ENCODE data around the gene MIPOL1. TPM values are rescaled to one million over a fixed set of nuclear protein-coding genes. Genes with fewer than 3 reads are reported as not detected.
A peak's percentile ranks its signal among the peaks of the same experiment; 100 is the strongest.

The MIPOL1 gene
- total and polyA plus RNA-seq, 9 of the 15 experiments (the other 6 are each of a cell fraction or from before 2014, with no cell fraction given): 6.7 to 21.9 (median 12.4) TPM

DNA sequence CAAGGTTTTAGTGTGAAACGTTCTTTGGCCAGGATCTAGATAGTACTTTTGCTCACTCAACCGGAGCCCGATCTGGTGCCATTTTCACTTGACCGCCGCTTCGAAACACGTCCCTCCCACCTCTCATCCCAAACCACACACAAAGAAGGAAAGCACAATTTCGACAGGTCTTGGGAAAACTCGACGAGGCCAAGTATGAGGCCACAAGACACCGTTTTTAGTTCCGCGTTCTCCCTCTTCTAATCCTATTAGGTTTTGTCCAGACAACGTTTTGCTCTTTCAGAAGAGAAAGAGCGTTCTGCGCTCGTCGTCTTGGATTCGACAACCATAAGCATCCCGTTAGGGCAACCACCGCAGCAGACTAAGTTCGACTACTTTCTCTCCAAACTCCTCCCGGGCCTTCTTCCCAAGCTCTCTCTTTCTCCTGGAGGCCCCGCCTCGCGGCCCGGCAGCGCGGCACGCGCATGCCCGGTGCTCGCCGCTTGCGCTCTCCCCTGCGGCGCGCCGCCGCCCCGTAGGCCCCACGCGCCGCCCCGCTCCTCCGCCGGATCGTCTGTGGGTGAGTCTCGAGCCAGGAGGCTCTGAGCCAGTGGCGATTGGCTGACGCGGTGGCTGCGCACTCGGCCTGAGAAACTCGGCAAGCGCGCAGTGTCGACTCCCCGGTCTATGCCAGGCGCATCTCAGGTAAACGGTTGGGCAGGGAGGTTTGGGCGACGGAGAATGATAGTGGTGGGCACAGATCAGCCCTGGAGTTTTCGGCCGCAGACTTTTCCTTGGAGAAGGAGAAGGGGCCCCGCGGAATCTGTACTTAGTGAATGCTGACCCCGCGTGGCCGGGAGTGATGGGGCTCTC is at the start of gene MIPOL1 (continued):
- TF ChIP-seq, protein P1, sequence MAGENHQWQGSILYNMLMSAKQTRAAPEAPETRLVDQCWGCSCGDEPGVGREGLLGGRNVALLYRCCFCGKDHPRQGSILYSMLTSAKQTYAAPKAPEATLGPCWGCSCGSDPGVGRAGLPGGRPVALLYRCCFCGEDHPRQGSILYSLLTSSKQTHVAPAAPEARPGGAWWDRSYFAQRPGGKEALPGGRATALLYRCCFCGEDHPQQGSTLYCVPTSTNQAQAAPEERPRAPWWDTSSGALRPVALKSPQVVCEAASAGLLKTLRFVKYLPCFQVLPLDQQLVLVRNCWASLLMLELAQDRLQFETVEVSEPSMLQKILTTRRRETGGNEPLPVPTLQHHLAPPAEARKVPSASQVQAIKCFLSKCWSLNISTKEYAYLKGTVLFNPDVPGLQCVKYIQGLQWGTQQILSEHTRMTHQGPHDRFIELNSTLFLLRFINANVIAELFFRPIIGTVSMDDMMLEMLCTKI (IDR thresholded peaks at IDR 0.05; ENCODE audit: partially characterized antibody): no peak
- TF ChIP-seq, protein P2, sequence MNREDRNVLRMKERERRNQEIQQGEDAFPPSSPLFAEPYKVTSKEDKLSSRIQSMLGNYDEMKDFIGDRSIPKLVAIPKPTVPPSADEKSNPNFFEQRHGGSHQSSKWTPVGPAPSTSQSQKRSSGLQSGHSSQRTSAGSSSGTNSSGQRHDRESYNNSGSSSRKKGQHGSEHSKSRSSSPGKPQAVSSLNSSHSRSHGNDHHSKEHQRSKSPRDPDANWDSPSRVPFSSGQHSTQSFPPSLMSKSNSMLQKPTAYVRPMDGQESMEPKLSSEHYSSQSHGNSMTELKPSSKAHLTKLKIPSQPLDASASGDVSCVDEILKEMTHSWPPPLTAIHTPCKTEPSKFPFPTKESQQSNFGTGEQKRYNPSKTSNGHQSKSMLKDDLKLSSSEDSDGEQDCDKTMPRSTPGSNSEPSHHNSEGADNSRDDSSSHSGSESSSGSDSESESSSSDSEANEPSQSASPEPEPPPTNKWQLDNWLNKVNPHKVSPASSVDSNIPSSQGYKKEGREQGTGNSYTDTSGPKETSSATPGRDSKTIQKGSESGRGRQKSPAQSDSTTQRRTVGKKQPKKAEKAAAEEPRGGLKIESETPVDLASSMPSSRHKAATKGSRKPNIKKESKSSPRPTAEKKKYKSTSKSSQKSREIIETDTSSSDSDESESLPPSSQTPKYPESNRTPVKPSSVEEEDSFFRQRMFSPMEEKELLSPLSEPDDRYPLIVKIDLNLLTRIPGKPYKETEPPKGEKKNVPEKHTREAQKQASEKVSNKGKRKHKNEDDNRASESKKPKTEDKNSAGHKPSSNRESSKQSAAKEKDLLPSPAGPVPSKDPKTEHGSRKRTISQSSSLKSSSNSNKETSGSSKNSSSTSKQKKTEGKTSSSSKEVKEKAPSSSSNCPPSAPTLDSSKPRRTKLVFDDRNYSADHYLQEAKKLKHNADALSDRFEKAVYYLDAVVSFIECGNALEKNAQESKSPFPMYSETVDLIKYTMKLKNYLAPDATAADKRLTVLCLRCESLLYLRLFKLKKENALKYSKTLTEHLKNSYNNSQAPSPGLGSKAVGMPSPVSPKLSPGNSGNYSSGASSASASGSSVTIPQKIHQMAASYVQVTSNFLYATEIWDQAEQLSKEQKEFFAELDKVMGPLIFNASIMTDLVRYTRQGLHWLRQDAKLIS (CRISPR knock-in tag; IDR thresholded peaks at IDR 0.05): peak; percentile 70; the same call in 1 of the 2 replicates
- TF ChIP-seq KLF6 (CRISPR knock-in tag; IDR thresholded peaks at IDR 0.05; ENCODE audit: borderline replicate concordance) (0 out of 2 replicates have a peak, but pooled peaks have one; percentile 41), SMC3 (conservative IDR thresholded peaks at IDR 0.05; ENCODE audit: insufficient read depth, low read depth, low read length) (0 out of 2 replicates have a peak, but pooled peaks have one; percentile 24), ZBTB7A (IDR thresholded peaks at IDR 0.05; ENCODE audit: borderline replicate concordance, control insufficient read depth, low read depth, low read length) (peak; percentile 32; the same call in 1 of the 2 replicates), CCNT2 (IDR thresholded peaks at IDR 0.05; ENCODE audit: borderline replicate concordance, extremely low read depth, insufficient read length, low read depth, low read length) (peak; percentile 82), ESRRA (IDR thresholded peaks at IDR 0.05; ENCODE audit: borderline replicate concordance, low read depth) (0 out of 2 replicates have a peak, but pooled peaks have one; percentile 20), RBFOX2 (IDR thresholded peaks at IDR 0.05; ENCODE audit: low read depth, low read length) (peak; percentile 94), POLR2G (IDR thresholded peaks at IDR 0.05; ENCODE audit: low read depth, low read length) (peak; percentile 92), SAFB (IDR thresholded peaks at IDR 0.05; ENCODE audit: borderline replicate concordance, low read depth, low read length) (peak; percentile 95), ZEB2 (IDR thresholded peaks at IDR 0.05) (peak; percentile 34; the same call in 1 of the 2 replicates), RBBP5 (IDR thresholded peaks at IDR 0.05; ENCODE audit: borderline replicate concordance, insufficient read depth, low read length, poor library complexity, severe bottlenecking) (peak; percentile 80), NRF1 (conservative IDR thresholded peaks at IDR 0.05 in 1 of 2, IDR thresholded peaks at IDR 0.05 in 1 of 2) (peak; percentile 93 to 94), GATAD2A (IDR thresholded peaks at IDR 0.05) (peak; percentile 81; the same call in 1 of the 2 replicates)
- TF ChIP-seq, protein P3, sequence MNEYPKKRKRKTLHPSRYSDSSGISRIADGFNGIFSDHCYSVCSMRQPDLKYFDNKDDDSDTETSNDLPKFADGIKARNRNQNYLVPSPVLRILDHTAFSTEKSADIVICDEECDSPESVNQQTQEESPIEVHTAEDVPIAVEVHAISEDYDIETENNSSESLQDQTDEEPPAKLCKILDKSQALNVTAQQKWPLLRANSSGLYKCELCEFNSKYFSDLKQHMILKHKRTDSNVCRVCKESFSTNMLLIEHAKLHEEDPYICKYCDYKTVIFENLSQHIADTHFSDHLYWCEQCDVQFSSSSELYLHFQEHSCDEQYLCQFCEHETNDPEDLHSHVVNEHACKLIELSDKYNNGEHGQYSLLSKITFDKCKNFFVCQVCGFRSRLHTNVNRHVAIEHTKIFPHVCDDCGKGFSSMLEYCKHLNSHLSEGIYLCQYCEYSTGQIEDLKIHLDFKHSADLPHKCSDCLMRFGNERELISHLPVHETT (CRISPR knock-in tag; conservative IDR thresholded peaks at IDR 0.05 in 1 of 2, IDR thresholded peaks at IDR 0.05 in 1 of 2): 0 out of 4 replicates have a peak, but pooled peaks of 1 of the 2 experiments have one; percentile 43
- TF ChIP-seq, protein P4, sequence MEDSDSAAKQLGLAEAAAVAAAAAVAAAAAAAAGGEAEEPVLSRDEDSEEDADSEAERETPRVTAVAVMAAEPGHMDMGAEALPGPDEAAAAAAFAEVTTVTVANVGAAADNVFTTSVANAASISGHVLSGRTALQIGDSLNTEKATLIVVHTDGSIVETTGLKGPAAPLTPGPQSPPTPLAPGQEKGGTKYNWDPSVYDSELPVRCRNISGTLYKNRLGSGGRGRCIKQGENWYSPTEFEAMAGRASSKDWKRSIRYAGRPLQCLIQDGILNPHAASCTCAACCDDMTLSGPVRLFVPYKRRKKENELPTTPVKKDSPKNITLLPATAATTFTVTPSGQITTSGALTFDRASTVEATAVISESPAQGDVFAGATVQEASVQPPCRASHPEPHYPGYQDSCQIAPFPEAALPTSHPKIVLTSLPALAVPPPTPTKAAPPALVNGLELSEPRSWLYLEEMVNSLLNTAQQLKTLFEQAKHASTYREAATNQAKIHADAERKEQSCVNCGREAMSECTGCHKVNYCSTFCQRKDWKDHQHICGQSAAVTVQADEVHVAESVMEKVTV (CRISPR knock-in tag; IDR thresholded peaks at IDR 0.05): peak; percentile 57

Data from K562 (cell line).